Measurements from ENCODE around the gene MROH8. TPM values are rescaled to one million over a fixed set of nuclear protein-coding genes. Genes with fewer than 3 reads are reported as not detected.

MROH8 gene
- total and polyA plus RNA-seq, 2 of the 13 experiments (the other 11 are each of a cell fraction or from before 2014, with no cell fraction given), result 2.6 to 5.5 TPM

- no peaks in the 10 kb centered on the region for H3K9me3 ChIP-seq (ENCODE audit: low read length)
- FAIRE-seq (peak; percentile 86), DNase-seq (ENCODE audit: low spot score) (peak; percentile 80), ATAC-seq (peak; percentile 89)
- H4K20me1 ChIP-seq (ENCODE audit: insufficient read depth, low read length), result peaks cover 70% of the 10 kb centered on the region
- POLR2A ChIA-PET, result interaction anchor here (0.8 to 2.8 kb wide), 3 partner anchors 10 to 15 kb away, joined by 3 to 36 read pairs (median 9); partner anchors contain the start of genes MROH8 and RPN2
- H3K4me3 ChIP-seq (replicated peaks in 1 of 3; ENCODE audit: insufficient read depth in 1 of 3, low read depth in 2 of 3, low read length in 3 of 3), result no peak overlapping the region
- in situ Hi-C loops (cut with HindIII; ENCODE audit: extremely low pct_ligation_motif_present, low pct_unique_long_range_greater_than_20kb) (no loop called here), intact Hi-C loops (cut with micrococcal nuclease; ENCODE audit: unreplicated experiment) (loop anchor here (1.0 kb wide), 1 partner anchor 12 kb away; no protein-coding TSS in a partner anchor)
- no peak overlapping the region for H2AFZ ChIP-seq (ENCODE audit: low read length)
- peaks cover 36 to 66% of the 10 kb centered on the region in 2 experiments for H3K36me3 ChIP-seq (replicated peaks in 1 of 2; ENCODE audit: control insufficient read depth in 1 of 2, insufficient read depth in 2 of 2, low read length in 2 of 2)
- no TSS peak for BruUV-seq (replicated peaks)
- H3K27me3 ChIP-seq (ENCODE audit: control insufficient read depth in 1 of 2, insufficient read depth in 2 of 2, low read length in 2 of 2), result no peaks in the 10 kb centered on the region
- CTCF ChIA-PET (ENCODE audit: low intra/inter-chr PET ratio, low total read pairs), result interaction anchor here (1.3 to 1.6 kb wide), 3 partner anchors 10 to 342 kb away, joined by 3 to 8 read pairs (median 5); partner anchors contain the start of genes MROH8 and RPN2
- H3K4me1 ChIP-seq (ENCODE audit: insufficient read depth, low read length), result peaks cover 30% of the 10 kb centered on the region
- H3K79me2 ChIP-seq (ENCODE audit: insufficient read depth, low read length), result peaks cover 95% of the 10 kb centered on the region
- 58% methylated on average over 5 of the region's 5 CpGs for WGBS (ENCODE audit: low lambda C conversion rate)
- H3K27ac ChIP-seq (ENCODE audit: extremely low read length, insufficient read depth, low read length), result no peak overlapping the region
- H3K4me2 ChIP-seq (ENCODE audit: low read depth, low read length), result no peak overlapping the region
- no peak overlapping the region for H3K9ac ChIP-seq (ENCODE audit: insufficient read depth, low read depth, low read length)
- TF ChIP-seq ZNF644 (CRISPR knock-in tag; IDR thresholded peaks at IDR 0.05; ENCODE audit: low read depth), result peak; percentile 83
- no peak for TF ChIP-seq ZNF446 (CRISPR knock-in tag; IDR thresholded peaks at IDR 0.05)
- no peak for TF ChIP-seq POGZ (CRISPR knock-in tag; IDR thresholded peaks at IDR 0.05)
- no peak for TF ChIP-seq CHD2 (IDR thresholded peaks at IDR 0.05; ENCODE audit: low read depth, low read length)
- peak; percentile 66; the same call in 1 of the 2 replicates for TF ChIP-seq ZBTB21 (CRISPR knock-in tag; IDR thresholded peaks at IDR 0.05)
- peak; percentile 35; the same call in 1 of the 2 replicates for TF ChIP-seq ZGPAT (CRISPR knock-in tag; IDR thresholded peaks at IDR 0.05)
- TF ChIP-seq NR3C1 (CRISPR knock-in tag; IDR thresholded peaks at IDR 0.05), result no peak
- TF ChIP-seq MLLT10 (CRISPR knock-in tag; IDR thresholded peaks at IDR 0.05), result no peak
- TF ChIP-seq PAF1 (CRISPR knock-in tag; IDR thresholded peaks at IDR 0.05), result no peak
- no peak for TF ChIP-seq ZNF572 (CRISPR knock-in tag; IDR thresholded peaks at IDR 0.05)
- no peak; the same call in none of the 2 replicates for TF ChIP-seq BHLHE40 (IDR thresholded peaks at IDR 0.05; ENCODE audit: low read length)
- no peak for TF ChIP-seq CBX1 (IDR thresholded peaks at IDR 0.05; ENCODE audit: low read depth)
- TF ChIP-seq ZNF510 (CRISPR knock-in tag; IDR thresholded peaks at IDR 0.05; ENCODE audit: low read depth), result no peak
- no peak for TF ChIP-seq HBP1 (CRISPR knock-in tag; IDR thresholded peaks at IDR 0.05; ENCODE audit: low read depth)
- peak; percentile 24 for TF ChIP-seq YY1 (IDR thresholded peaks at IDR 0.05; ENCODE audit: insufficient read depth, insufficient replicate concordance, low read depth, low read length)
- no peak for TF ChIP-seq ZNF7 (CRISPR knock-in tag; IDR thresholded peaks at IDR 0.05)
- TF ChIP-seq ZBTB7B (CRISPR knock-in tag; IDR thresholded peaks at IDR 0.05), result no peak
- TF ChIP-seq ZNF383 (CRISPR knock-in tag; IDR thresholded peaks at IDR 0.05; ENCODE audit: borderline replicate concordance), result no peak
- no peak for TF ChIP-seq TFDP2 (CRISPR knock-in tag; IDR thresholded peaks at IDR 0.05)
- TF ChIP-seq SMC3 (IDR thresholded peaks at IDR 0.05; ENCODE audit: low read length), result peak; percentile 63
- TF ChIP-seq ZNF205 (CRISPR knock-in tag; IDR thresholded peaks at IDR 0.05), result no peak
- no peak for TF ChIP-seq ZNF615 (CRISPR knock-in tag; IDR thresholded peaks at IDR 0.05; ENCODE audit: borderline replicate concordance)
- TF ChIP-seq ZFX (CRISPR knock-in tag; IDR thresholded peaks at IDR 0.05; ENCODE audit: low read depth), result 0 out of 2 replicates have a peak, but pooled peaks have one; percentile 17
Observed at GRCh38 chr20:37192137-37192854, 12.9 kb upstream of the MROH8 start.

All from HepG2 (cell line).